HEK293 (cell line): ENCODE measurements around the gene MED23.

Experiments used
- CTCF ChIA-PET: fragments of 350-600 bp; formaldehyde crosslinking; extraction: SDS; loops from one replicate; lab custom pipeline; 2021; ENCODE audit warnings: antibody characterized with exemption; lab: Yijun Ruan, JAX
- POLR2A ChIA-PET: fragments of 300-600 bp; formaldehyde crosslinking; extraction: SDS; loops from one replicate; lab custom pipeline; 2020; ENCODE audit warnings: antibody characterized with exemption, inconsistent platforms; lab: Yijun Ruan, JAX
- H3K27ac ChIP-seq: fragments of 200-500 bp; sonication (Bioruptor generic); 2 replicates; pipeline ENCODE4 v1.5.1; 2014; ENCODE audit warnings: low read depth, low read length, control low read depth, inconsistent platforms; ENCODE audit errors: extremely low read depth
- H3K36me3 ChIP-seq, 2 experiments: fragments of 200-500 bp in 1 of 2; sonication (Bioruptor generic) in 1 of 2; 1 replicate in 1 of 2; 2 replicates in 1 of 2; pipeline ENCODE4 v1.5.1; 2014 to 2017; ENCODE audit warnings: inconsistent platforms in 2 of 2, low read length in 2 of 2; ENCODE audit not compliant: control insufficient read depth in 2 of 2, insufficient read depth in 1 of 2
- H3K4me1 ChIP-seq: fragments of 200-500 bp; sonication (Bioruptor generic); 2 replicates; pipeline ENCODE4 v1.5.1; 2014; ENCODE audit warnings: mild to moderate bottlenecking, low read length, inconsistent platforms; ENCODE audit not compliant: control insufficient read depth, insufficient read depth
- H3K4me3 ChIP-seq: 2 replicates; pipeline ENCODE4 v1.5.1; 2011; ENCODE audit warnings: low read depth, mild to moderate bottlenecking, control low read depth, low read length, moderate library complexity
- H3K9me3 ChIP-seq: fragments of 200-500 bp; sonication (Bioruptor generic); 2 replicates; pipeline ENCODE4 v1.5.1; 2014; ENCODE audit warnings: low read depth, low read length, inconsistent platforms; ENCODE audit not compliant: control insufficient read depth, insufficient read depth
- CTCF ChIP-seq: fragments of 450-650 bp; formaldehyde crosslinking; IDR thresholded peaks from 2 replicates; pipeline ENCODE4 v1.5.1; 2016; ENCODE audit warnings: missing biosample characterization, missing genetic modification characterization
- IKZF3 ChIP-seq: fragments of 450-650 bp; IDR thresholded peaks from 2 replicates; pipeline ENCODE4 v1.5.0; 2018; ENCODE audit warnings: missing biosample characterization, mild to moderate bottlenecking, missing genetic modification characterization, moderate library complexity
- TSHZ1 ChIP-seq: fragments of 450-650 bp; formaldehyde crosslinking; IDR thresholded peaks from 2 replicates; pipeline ENCODE4 v1.5.1; 2016; ENCODE audit warnings: missing biosample characterization, missing genetic modification characterization, borderline replicate concordance
- ZBTB48 ChIP-seq: fragments of 450-650 bp; formaldehyde crosslinking; IDR thresholded peaks from 2 replicates; pipeline ENCODE4 v1.5.1; 2016; ENCODE audit warnings: missing biosample characterization, missing genetic modification characterization
- ZBTB6 ChIP-seq: fragments of 450-650 bp; formaldehyde crosslinking; IDR thresholded peaks from 2 replicates; pipeline ENCODE4 v1.5.1; 2017; ENCODE audit warnings: missing biosample characterization, missing genetic modification characterization
- ZNF132 ChIP-seq: fragments of 450-650 bp; formaldehyde crosslinking; IDR thresholded peaks from 2 replicates; pipeline ENCODE4 v1.5.1; 2017; ENCODE audit warnings: missing biosample characterization, missing genetic modification characterization, borderline replicate concordance
- ZNF2 ChIP-seq: fragments of 450-650 bp; formaldehyde crosslinking; IDR thresholded peaks from 2 replicates; pipeline ENCODE4 v1.5.1; 2016; ENCODE audit warnings: missing biosample characterization, missing genetic modification characterization
- ZNF266 ChIP-seq: fragments of 450-650 bp; formaldehyde crosslinking; IDR thresholded peaks from 2 replicates; pipeline ENCODE4 v1.5.1; 2016; ENCODE audit warnings: missing biosample characterization, missing genetic modification characterization, low read depth
- ZNF391 ChIP-seq: fragments of 450-650 bp; formaldehyde crosslinking; IDR thresholded peaks from 2 replicates; pipeline ENCODE4 v1.5.1; 2016; ENCODE audit warnings: low read depth, missing biosample characterization, missing genetic modification characterization, borderline replicate concordance
- ZNF398 ChIP-seq: fragments of 450-650 bp; formaldehyde crosslinking; IDR thresholded peaks from 2 replicates; pipeline ENCODE4 v1.5.1; 2017; ENCODE audit warnings: missing biosample characterization, missing genetic modification characterization
- ZNF548 ChIP-seq: fragments of 450-650 bp; formaldehyde crosslinking; IDR thresholded peaks from 2 replicates; pipeline ENCODE4 v1.5.1; 2016; ENCODE audit warnings: missing biosample characterization, missing genetic modification characterization
- ZNF600 ChIP-seq: fragments of 450-650 bp; formaldehyde crosslinking; IDR thresholded peaks from 2 replicates; pipeline ENCODE4 v1.5.1; 2016; ENCODE audit warnings: missing biosample characterization, missing genetic modification characterization
- ZNF639 ChIP-seq: fragments of 450-650 bp; formaldehyde crosslinking; IDR thresholded peaks from 2 replicates; pipeline ENCODE4 v1.5.1; 2016; ENCODE audit warnings: missing biosample characterization, missing genetic modification characterization
- ZNF658 ChIP-seq: fragments of 450-650 bp; formaldehyde crosslinking; IDR thresholded peaks from 2 replicates; pipeline ENCODE4; 2016; ENCODE audit warnings: missing biosample characterization, missing genetic modification characterization
- ZNF837 ChIP-seq: fragments of 450-650 bp; formaldehyde crosslinking; IDR thresholded peaks from 2 replicates; pipeline ENCODE4 v1.5.1; 2016; ENCODE audit warnings: missing biosample characterization, missing genetic modification characterization
- ZSCAN18 ChIP-seq: fragments of 450-650 bp; formaldehyde crosslinking; IDR thresholded peaks from 2 replicates; pipeline ENCODE4 v1.5.1; 2016; ENCODE audit warnings: missing biosample characterization, missing genetic modification characterization
- ZSCAN23 ChIP-seq: fragments of 450-650 bp; formaldehyde crosslinking; IDR thresholded peaks from 2 replicates; pipeline ENCODE4 v1.5.1; 2016; ENCODE audit warnings: missing biosample characterization, missing genetic modification characterization

MED23 gene

GRCh38 chr6:131641554-131641953 lies 13.5 kb upstream of the MED23 start:
- ChIA-PET CTCF (interaction anchor here (0.5 kb wide), 1 partner anchor 11 kb away, joined by 3 read pairs; no protein-coding TSS in a partner anchor), POLR2A (no interaction called here)
- Histone ChIP-seq H3K36me3 (no peaks in the 10 kb centered on the region), H3K4me3 (no peak overlapping the region), H3K4me1 (no peaks in the 10 kb centered on the region), H3K9me3 (no peaks in the 10 kb centered on the region), H3K27ac (no peak overlapping the region)
- TF ChIP-seq ZNF391 (tag by site-specific recombination) = no peak
- TF ChIP-seq ZNF658 (tag by site-specific recombination) = no peak
- TF ChIP-seq ZBTB6 (tag by site-specific recombination) = no peak
- no peak for TF ChIP-seq ZNF266
- TF ChIP-seq ZNF837 (tag by site-specific recombination) = no peak
- no peak for TF ChIP-seq IKZF3 (tag by site-specific recombination)
- no peak for TF ChIP-seq ZNF132 (tag by site-specific recombination)
- TF ChIP-seq ZBTB48 (tag by site-specific recombination) = no peak
- TF ChIP-seq ZSCAN18 (tag by site-specific recombination) = no peak
- TF ChIP-seq TSHZ1 (tag by site-specific recombination) = no peak
- TF ChIP-seq ZSCAN23 = no peak
- TF ChIP-seq ZNF2 = no peak
- no peak for TF ChIP-seq ZNF398 (tag by site-specific recombination)
- TF ChIP-seq ZNF639 (tag by site-specific recombination) = no peak
- no peak for TF ChIP-seq CTCF
- TF ChIP-seq ZNF600 = no peak
- TF ChIP-seq ZNF548 (tag by site-specific recombination) = no peak
